ENCODE results near the gene LITAF.

DNA sequence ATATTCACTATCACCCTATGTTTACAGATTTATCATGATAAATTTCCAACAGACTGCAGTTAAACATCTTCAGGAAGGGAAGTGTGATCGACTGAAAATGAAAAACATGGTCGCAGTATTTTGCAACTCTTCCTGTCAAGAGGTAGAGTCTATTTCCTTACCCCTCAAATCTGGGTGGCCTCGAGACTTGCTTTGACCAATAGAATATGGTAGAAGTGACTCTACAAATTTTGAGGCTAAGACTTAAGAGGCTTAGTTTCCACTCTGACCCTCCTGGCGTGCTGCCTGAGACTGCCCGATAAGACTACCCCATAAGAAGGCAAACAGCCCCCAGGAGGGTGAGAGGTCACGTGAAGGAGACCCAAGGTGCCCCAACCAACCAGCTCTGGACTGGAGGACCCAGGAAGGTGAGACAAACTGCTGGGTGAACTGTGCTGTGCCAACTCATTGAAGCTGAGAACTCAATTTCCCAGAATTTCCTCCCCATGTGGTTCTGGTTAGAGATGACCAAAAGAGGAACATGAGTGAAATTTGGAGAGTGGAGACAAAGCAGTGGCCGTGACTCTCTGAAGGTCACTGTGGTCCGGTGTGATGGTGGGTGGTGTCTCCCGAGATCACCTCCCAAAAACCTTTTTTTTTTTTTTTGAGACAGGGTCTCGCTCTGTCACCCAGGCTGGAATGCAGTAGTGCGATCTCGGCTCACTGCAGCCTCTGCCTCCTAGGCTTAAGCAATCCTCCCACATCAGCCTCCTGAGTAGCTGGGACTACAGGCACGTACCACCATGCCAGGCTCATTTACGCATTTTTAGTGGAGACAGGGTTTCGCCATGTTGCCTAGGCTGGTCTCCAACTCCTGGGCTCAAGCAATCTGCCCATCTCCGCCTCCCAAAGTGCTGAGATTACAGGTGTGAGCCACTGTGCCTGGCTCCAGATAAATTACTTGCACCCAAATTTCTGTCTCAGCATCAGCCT, 38.2 kb upstream of the LITAF start:
- TF ChIP-seq, protein P1, sequence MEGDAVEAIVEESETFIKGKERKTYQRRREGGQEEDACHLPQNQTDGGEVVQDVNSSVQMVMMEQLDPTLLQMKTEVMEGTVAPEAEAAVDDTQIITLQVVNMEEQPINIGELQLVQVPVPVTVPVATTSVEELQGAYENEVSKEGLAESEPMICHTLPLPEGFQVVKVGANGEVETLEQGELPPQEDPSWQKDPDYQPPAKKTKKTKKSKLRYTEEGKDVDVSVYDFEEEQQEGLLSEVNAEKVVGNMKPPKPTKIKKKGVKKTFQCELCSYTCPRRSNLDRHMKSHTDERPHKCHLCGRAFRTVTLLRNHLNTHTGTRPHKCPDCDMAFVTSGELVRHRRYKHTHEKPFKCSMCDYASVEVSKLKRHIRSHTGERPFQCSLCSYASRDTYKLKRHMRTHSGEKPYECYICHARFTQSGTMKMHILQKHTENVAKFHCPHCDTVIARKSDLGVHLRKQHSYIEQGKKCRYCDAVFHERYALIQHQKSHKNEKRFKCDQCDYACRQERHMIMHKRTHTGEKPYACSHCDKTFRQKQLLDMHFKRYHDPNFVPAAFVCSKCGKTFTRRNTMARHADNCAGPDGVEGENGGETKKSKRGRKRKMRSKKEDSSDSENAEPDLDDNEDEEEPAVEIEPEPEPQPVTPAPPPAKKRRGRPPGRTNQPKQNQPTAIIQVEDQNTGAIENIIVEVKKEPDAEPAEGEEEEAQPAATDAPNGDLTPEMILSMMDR (IDR thresholded peaks at IDR 0.05 in 2 of 3, conservative IDR thresholded peaks at IDR 0.05 in 1 of 3; ENCODE audit: borderline replicate concordance in 1 of 3, insufficient read depth in 1 of 3, low read depth in 2 of 3, low read length in 2 of 3), result no peak
- TF ChIP-seq EZH2 (IDR thresholded peaks at IDR 0.05) (no peak), YY1 (IDR thresholded peaks at IDR 0.05; ENCODE audit: extremely low read depth, insufficient replicate concordance, low read depth, low read length) (no peak), ZFX (IDR thresholded peaks at IDR 0.05) (no peak), POLR2A (IDR thresholded peaks at IDR 0.05; ENCODE audit: borderline replicate concordance, extremely low read depth, insufficient read depth, insufficient read length) (no peak), EZH2phosphoT487 (IDR thresholded peaks at IDR 0.05; ENCODE audit: borderline replicate concordance) (no peak), POLR2AphosphoS5 (IDR thresholded peaks at IDR 0.05; ENCODE audit: low read depth, low read length) (no peak), JUND (IDR thresholded peaks at IDR 0.05) (no peak), SP1 (IDR thresholded peaks at IDR 0.05; ENCODE audit: low read depth) (no peak), ZNF274 (IDR thresholded peaks at IDR 0.05; ENCODE audit: low read depth, low read length) (no peak)
- TF ChIP-seq, protein P2, sequence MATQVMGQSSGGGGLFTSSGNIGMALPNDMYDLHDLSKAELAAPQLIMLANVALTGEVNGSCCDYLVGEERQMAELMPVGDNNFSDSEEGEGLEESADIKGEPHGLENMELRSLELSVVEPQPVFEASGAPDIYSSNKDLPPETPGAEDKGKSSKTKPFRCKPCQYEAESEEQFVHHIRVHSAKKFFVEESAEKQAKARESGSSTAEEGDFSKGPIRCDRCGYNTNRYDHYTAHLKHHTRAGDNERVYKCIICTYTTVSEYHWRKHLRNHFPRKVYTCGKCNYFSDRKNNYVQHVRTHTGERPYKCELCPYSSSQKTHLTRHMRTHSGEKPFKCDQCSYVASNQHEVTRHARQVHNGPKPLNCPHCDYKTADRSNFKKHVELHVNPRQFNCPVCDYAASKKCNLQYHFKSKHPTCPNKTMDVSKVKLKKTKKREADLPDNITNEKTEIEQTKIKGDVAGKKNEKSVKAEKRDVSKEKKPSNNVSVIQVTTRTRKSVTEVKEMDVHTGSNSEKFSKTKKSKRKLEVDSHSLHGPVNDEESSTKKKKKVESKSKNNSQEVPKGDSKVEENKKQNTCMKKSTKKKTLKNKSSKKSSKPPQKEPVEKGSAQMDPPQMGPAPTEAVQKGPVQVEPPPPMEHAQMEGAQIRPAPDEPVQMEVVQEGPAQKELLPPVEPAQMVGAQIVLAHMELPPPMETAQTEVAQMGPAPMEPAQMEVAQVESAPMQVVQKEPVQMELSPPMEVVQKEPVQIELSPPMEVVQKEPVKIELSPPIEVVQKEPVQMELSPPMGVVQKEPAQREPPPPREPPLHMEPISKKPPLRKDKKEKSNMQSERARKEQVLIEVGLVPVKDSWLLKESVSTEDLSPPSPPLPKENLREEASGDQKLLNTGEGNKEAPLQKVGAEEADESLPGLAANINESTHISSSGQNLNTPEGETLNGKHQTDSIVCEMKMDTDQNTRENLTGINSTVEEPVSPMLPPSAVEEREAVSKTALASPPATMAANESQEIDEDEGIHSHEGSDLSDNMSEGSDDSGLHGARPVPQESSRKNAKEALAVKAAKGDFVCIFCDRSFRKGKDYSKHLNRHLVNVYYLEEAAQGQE (IDR thresholded peaks at IDR 0.05; ENCODE audit: low read depth), result no peak

Data from HCT116 (cell line).